Right hindlimb (tissue), 1 donor: ENCODE measurements around the gene IQUB.
"Not testable (repeated sequence)": the region's sequence is repeated elsewhere in the genome, so short reads cannot be mapped to it uniquely, and the experiment has no call there.

ENCODE experiments used
- DNase-seq: peaks from one replicate; pipeline ENCODE4 v3.0.0-alpha.2; 2018

Gene IQUB

GRCh38 chr7:123538897-123539296 is 4.5 kb upstream of the IQUB start:
- DNase-seq, result no peak

DNA sequence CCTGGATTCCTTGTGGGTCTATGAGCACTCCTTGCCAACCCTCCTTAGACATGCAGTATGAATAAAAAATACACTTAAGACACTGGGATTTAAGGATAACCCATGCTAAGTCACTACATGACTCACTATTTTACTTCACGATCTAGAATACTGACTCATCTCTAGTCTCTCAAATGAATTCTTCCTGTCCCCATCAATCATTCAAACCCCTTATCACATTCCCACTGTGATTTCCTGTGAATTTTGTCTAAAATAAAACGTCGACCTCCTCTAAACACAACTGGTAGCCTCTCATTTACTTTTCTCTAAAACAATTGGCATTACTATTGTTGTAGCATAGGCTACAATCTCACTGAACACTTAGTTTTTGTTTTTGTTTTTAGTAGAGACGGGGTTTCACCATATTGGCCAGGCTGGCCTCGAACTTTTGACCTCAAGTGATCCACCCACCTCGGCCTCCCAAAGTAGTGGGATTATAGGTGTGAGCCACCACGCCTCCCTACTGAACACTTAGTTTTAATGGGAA is 3.9 kb upstream of the IQUB start:
- no peak for DNase-seq

DNA sequence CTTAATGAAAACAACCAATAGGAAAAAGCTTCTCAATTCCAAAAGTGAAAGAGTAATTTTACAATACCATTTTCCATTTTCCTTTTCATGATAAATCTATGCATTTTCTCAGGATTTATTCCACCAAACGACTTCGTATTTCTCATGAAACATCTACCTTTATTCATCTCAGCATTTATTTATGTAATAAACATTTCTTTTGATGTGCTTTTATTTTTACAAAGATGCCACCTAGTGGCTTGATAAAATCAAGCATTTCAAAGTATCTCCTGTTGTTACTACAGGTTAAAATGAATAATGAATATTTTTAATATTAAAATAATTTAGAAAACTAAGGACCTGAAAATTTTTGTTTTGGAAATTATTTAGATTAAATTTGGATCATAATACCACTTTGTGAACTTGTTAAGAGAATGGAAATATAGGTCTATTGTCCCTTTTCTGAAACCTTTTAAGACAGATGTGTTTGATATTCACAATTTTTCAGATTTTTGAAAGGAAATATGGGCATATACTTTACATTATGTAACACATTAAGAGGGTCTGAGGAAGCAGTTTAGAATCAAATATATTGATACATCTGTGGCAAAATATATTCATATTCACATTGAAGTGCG is 2.7 kb upstream of the IQUB start:
- DNase-seq, result no peak

DNA sequence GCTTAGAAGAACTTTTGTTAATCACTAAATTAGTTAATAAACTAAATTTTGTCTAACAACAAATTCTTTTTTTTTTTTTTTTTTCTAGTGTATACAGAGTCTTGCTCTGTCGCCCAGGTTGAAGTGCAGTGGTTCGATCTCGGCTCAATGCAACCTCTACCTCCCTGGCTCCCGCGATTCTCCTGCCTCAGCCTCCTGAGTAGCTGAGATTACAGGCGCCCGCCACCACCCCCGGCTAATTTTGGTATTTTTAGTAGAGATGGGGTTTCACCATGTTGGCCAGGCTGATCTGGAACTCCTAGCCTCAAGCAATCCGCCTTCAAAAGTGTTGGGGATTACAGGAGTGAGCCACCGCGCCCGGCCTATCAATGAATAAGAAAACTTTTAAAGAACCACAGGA is 1.1 kb upstream of the IQUB start:
- DNase-seq, result no peak

DNA sequence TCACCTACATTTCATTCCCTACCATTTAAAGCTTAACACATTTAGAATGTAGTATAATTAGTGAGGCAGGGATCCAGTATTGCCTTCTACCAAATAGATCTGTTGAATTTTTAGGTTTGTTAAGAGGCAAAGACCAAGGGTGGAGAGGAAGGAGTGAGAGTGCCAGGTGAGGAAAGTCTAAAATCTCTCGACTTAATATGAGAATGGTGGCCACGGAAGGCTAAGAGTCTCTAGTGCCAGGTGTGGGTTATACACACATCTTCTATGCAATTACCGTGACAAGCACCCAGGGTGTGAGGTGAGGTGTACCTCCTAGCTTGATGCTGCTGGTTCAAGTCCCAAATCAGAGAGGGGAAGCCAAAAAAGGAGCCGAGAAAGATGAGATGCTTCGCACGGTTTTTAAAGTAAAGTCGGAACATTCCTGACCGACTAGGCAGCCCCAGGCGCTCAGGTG is 439 bp downstream of the IQUB start:
- no peak for DNase-seq

- no peak for DNase-seq
Observed at GRCh38 chr7:123533553-123533917, 860 bp downstream of the IQUB start.

DNA sequence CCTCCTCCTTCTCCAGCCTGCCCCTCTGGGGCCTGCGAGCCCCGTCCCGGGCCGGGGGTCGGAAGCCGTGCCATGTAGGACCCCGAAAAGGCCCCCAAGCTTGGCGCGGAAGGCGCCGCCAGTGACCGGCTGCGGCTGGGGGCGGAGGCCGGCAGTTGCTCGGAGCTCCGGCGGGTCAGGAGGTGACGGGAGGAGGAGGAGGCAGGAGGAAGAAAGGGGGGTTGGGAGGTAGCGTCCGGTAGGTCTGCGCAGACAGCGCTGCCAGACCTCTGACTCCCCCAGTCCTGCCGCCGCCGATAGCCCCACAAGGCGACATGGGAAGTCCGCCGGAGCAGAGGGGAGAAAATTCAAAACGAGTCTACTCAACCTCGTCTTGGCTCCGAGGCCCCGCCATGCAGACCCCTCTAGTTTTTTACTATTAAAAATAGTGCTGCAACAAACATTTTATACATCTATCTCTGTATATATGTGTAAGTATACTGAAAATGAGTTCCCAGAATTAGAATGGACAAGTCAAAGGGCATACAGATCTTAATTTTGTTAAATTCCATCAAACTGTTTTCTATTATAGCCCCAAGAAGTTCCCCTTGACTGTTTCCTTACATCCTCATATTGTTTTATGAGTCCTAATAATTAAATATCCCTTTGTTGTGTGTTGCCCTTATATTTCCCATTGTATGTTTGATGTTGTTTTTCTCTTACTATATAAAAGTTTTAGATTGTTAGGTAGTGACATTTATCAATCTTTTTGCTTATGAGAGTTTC is 1.4 kb downstream of the IQUB start:
- DNase-seq, result peak; percentile 32

DNA sequence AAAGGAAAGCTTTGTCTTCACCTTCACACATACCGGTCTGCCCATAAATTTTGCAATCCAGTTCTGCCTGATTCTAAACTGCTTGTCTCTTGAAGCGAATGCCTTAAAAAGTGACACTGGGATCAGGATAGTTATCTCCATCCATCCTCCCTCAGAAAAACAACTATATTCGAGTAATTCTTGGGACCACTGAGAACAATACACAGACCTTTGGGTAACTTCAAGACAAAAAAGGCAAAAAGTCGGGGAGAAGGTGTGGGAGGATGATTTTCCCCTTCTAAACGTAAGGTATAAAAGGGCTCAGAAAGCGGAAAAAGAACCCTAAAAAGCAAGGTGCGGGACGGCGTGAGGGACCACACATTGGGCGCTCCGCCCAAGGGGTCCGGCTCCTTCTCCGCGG is 2.1 kb downstream of the IQUB start:
- DNase-seq, result not testable (repeated sequence)

DNA sequence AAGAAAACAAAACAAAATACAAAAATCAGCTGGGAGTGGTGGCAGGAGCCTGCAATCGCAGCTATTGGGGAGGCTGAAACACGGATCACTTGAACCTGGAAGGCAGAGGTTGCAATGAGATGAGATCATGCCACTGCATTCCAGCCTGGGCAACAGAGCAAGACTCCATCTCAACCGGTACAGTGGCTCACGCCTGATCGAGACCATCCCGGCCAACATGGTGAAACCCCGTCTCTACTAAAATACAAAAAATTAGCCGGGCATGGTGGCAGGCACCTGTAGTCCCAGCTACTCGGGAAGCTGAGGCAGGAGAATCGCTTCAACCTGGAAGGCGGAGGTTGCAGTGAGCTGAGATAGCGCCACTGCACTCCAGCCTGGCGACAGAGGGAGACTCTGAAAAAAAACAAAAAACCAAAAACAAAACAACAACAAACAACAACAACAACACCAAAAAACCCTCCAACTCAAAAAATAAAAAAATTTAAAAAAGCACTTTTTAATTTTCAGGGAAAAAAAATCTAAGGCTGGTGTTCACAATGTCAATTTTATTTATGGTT is 4.3 kb downstream of the IQUB start:
- DNase-seq, result not testable (repeated sequence)

GRCh38 chr7:123528265-123528664 is 6.1 kb downstream of the IQUB start:
- DNase-seq, result no peak

DNA sequence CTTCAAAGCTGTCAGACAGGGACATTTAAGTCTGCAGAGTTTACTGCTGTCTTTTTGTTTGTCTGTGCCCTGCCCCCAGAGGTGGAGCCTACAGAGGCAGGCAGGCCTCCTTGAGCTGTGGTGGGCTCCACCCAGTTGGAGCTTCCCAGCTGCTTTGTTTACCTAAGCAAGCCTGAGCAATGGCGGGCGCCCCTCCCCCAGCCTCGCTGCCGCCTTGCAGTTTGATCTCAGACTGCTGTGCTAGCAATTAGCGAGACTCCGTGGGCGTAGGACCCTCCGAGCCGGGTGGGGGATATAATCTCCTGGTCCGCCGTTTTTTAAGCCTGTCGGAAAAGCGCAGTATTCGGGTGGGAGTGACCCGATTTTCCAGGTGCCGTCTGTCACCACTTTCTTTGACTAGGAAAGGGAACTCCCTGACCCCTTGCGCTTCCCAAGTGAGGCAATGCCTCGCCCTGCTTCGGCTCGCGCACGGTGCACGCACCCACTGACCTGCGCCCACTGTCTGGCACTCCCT is 6.6 kb downstream of the IQUB start:
- DNase-seq, result not testable (repeated sequence)

DNA sequence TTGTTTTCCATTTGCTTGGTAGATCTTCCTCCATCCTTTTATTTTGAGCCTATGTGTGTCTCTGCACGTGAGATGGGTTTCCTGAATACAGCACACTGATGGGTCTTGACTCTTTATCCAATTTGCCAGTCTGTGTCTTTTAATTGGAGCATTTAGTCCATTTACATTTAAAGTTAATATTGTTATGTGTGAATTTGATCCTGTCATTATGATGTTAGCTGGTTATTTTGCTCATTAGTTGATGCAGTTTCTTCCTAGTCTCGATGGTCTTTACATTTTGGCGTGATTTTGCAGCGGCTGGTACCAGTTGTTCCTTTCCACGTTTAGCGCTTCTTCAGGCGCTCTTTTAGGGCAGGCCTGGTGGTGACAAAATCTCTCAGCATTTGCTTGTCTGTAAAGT is 7.9 kb downstream of the IQUB start:
- not testable (repeated sequence) for DNase-seq

GRCh38 chr7:123522066-123522465 is 12.3 kb downstream of the IQUB start:
- no peak for DNase-seq

DNA sequence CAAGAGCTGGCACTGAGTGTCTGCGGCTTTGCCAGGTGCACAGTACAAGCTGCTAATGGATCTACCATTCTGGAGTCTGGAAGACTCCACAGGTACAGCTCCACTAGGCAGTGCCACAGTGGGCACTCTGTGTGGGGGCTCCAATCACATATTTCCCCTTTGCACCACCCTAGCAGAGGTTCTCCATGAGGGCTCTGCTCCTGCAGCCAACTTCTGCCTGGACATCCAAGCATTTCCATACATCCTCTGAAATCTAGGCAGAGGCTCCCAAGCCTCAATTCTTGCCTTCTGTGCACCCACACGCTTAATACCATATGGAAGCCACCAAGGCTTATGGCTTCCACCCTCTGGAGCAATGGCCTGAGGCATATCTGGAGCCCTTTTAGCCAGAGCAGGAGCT is 29.2 kb downstream of the IQUB start:
- DNase-seq, result no peak

GRCh38 chr7:123502201-123502600 is 32.2 kb downstream of the IQUB start:
- no peak for DNase-seq

DNA sequence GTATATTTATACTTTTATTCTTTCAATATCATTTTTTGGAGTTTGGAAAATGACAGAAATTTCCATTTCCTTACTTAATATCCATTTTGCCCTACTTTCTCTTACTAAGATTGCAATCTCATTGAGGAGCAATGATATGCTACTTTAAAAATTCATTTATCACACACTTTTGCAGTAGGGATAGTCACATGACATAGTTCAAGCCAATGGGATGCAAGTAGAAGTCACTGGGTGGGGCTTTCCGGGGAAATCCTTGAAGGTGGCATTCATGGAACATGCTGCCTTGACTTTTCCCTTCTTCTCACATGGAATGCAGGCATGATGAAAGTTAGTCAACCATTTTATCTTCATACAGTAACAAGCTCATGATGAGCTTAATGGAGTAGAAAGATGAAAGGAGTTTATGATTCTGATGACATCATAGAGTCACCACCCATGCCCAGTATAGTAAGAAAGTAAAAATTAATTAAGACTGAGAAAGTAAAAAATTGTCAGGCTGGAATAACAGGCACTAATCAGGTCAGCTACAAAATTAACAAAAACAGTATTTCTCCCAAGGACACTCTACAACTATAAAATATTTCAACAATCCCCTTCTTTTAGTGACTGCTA is 33.4 kb downstream of the IQUB start:
- no peak for DNase-seq

GRCh38 chr7:123499211-123499970 is 35.0 kb downstream of the IQUB start:
- DNase-seq, result no peak

- DNase-seq, result no peak
Observed at GRCh38 chr7:123498601-123499000, 35.8 kb downstream of the IQUB start.

GRCh38 chr7:123498031-123498430 is 36.4 kb downstream of the IQUB start:
- no peak for DNase-seq

- DNase-seq, result no peak
Observed at GRCh38 chr7:123494193-123494796, 40.1 kb downstream of the IQUB start.

DNA sequence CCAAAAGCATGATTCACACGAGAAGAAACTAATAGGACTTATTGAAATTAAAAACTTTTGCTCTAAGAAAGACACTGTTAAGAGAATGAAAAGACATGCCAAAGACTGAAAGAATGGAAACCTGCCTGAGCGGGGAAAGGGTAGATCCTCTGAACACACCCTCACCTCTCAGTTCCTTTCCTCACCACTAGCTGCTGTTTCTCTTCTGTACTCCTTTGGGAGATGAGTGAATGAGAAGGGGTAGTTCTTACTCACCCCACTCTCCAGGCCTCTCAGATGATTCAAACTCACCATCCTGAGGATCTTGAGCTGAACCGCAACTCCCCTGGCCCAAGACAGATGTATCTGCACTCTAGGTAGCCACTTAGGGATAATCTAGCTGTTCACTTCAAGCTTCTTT is 41.9 kb downstream of the IQUB start:
- no peak for DNase-seq

DNA sequence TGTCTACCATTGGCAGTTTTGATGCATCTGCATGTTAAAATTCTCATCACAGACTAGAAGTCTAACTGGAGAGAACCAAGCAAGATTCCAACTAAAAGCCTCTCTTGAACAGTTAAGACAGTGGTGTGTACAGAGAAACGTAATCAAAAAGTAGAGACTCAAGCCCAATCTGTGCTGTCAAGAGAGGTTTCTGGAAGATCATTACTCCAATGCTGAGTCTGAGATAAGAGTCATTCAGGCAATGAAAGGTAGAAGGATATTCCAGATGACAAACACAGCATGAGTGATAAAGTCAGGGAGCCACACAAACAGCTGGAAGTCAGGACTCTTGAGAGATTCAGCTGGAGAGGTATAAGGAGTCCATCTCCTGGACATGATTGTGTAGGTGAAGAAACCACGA is 48.7 kb downstream of the IQUB start:
- DNase-seq, result no peak
